K562 (cell line): Measurements from ENCODE around the gene ZDHHC24. TPM values are rescaled to one million over a fixed set of nuclear protein-coding genes. Genes with fewer than 3 reads are reported as not detected.

Experiments
- CAMTA2 ChIP-seq: fragments of 250-450 bp; sonication (Bioruptor Pico); conservative IDR thresholded peaks from 2 replicates; pipeline ENCODE4 v1.5.1; 2022
- CEBPG ChIP-seq, 3 experiments: fragments of 200-800 bp in 1 of 3; sonication (Bioruptor generic) in 1 of 3; sonication (generic) in 1 of 3; formaldehyde crosslinking in 1 of 3; IDR thresholded peaks in 2 of 3; conservative IDR thresholded peaks in 1 of 3; 2 replicates each; pipeline versions ENCODE4 v1.6.1 to v1.8.0; 2016 to 2022; ENCODE audit warnings: missing compliant biosample characterization in 2 of 3, missing genetic modification characterization in 2 of 3, mild to moderate bottlenecking in 1 of 3, missing genetic modification reagents in 1 of 3
- KDM5B ChIP-seq: fragments of 200-600 bp; sonication (generic); IDR thresholded peaks from 2 replicates; pipeline ENCODE4 v1.6.1; 2012; ENCODE audit warnings: low read depth, mild to moderate bottlenecking, moderate library complexity, low read length, control low read depth, inconsistent platforms; ENCODE audit not compliant: insufficient replicate concordance
- KHSRP ChIP-seq: fragments of 450-650 bp; IDR thresholded peaks from 2 replicates; pipeline ENCODE4 v1.6.1; 2017
- NR3C1 ChIP-seq: sonication (generic); formaldehyde crosslinking; IDR thresholded peaks from 2 replicates; pipeline ENCODE4 v1.8.1; 2022; ENCODE audit warnings: missing genetic modification reagents
- SMARCE1 ChIP-seq: fragments of 450-650 bp; IDR thresholded peaks from 2 replicates; pipeline ENCODE4 v1.7.1; 2016; ENCODE audit warnings: mild to moderate bottlenecking
- TBL1XR1 ChIP-seq, 2 experiments: IDR thresholded peaks; 2 replicates each; pipeline ENCODE4 v1.6.1; 2012; ENCODE audit warnings: improper control_type of control experiment in 2 of 2, low read length in 2 of 2, mild to moderate bottlenecking in 1 of 2
- TFAM ChIP-seq: fragments of 250-450 bp; sonication (Bioruptor Pico); conservative IDR thresholded peaks from 2 replicates; pipeline ENCODE4 v1.5.0; 2021; ENCODE audit warnings: mild to moderate bottlenecking, moderate library complexity
- ZBTB26 ChIP-seq: fragments of 450-650 bp; formaldehyde crosslinking; IDR thresholded peaks from 2 replicates; pipeline ENCODE4 v1.4.0; 2022; ENCODE audit warnings: missing genetic modification characterization
- ZFP36 ChIP-seq: fragments of 150-350 bp; IDR thresholded peaks from 2 replicates; pipeline ENCODE4 v1.6.1; 2018; ENCODE audit warnings: low read length, low read depth; ENCODE audit not compliant: partially characterized antibody
- ZNF197 ChIP-seq: fragments of 200-800 bp; sonication (Bioruptor generic); IDR thresholded peaks from 2 replicates; pipeline ENCODE4 v1.6.1; 2016; ENCODE audit warnings: low read depth, missing genetic modification characterization, missing compliant biosample characterization
- ZNF384 ChIP-seq: IDR thresholded peaks from 2 replicates; pipeline ENCODE4 v1.6.1; 2012; ENCODE audit warnings: low read depth, low read length, improper control_type of control experiment
- ZNF583 ChIP-seq: fragments of 250-450 bp; sonication (Bioruptor Pico); IDR thresholded peaks from 2 replicates; pipeline ENCODE4 v1.4.0; 2020
- ZNF589 ChIP-seq: fragments of 200-800 bp; sonication (Bioruptor generic); IDR thresholded peaks from 2 replicates; pipeline ENCODE4 v1.6.1; 2016; ENCODE audit warnings: low read depth, missing genetic modification characterization, missing compliant biosample characterization
- ZNF655 ChIP-seq: fragments of 250-450 bp; sonication (Bioruptor Pico); IDR thresholded peaks from 2 replicates; pipeline ENCODE4 v1.5.0; 2021
- ZNF778 ChIP-seq: fragments of 450-650 bp; formaldehyde crosslinking; IDR thresholded peaks from 2 replicates; pipeline ENCODE4 v1.4.0; 2020; ENCODE audit warnings: mild to moderate bottlenecking, moderate library complexity
- polyA plus RNA-seq, 8 experiments: library from polyadenylated mRNA; depleted of rRNA in 4 of 8; stranded (reverse) in 5 of 8; unstranded in 3 of 8; fragments of >200 nt; fragmentation: Nextera tagmentation in 2 of 8; fragmentation: Illumina TruSeq in 1 of 8; extraction: Ambion mirVana in 2 of 8; extraction: Trizol in 1 of 8; gene quantifications; 2 replicates each; pipeline versions ENCODE4 v1.2.1 to v1.2.3, GENCODE V29; 2011 to 2014; ENCODE audit warnings: inconsistent platforms in 1 of 8, missing spikeins in 1 of 8
- total RNA-seq, 7 experiments: library from RNA; depleted of rRNA in 6 of 7; stranded (reverse); fragments of >200 nt in 6 of 7; fragmentation: Illumina TruSeq in 2 of 7; extraction: Trizol in 2 of 7; gene quantifications; 2 replicates each; pipeline versions ENCODE4 v1.2.1 to v1.2.3, GENCODE V29; 2011 to 2021; ENCODE audit warnings: low replicate concordance in 1 of 7
- TF ChIP-seq, protein P1 (sequence below), 2 experiments: fragments of 450-650 bp; formaldehyde crosslinking in 1 of 2; IDR thresholded peaks; 2 replicates each; pipeline versions ENCODE4 v1.4.0 to v1.6.1; 2014 to 2020; ENCODE audit warnings: mild to moderate bottlenecking in 2 of 2, borderline replicate concordance in 1 of 2, low read depth in 1 of 2

The ZDHHC24 gene
- total and polyA plus RNA-seq, 9 of the 15 experiments (the other 6 are each of a cell fraction or from before 2014, with no cell fraction given): 0.45 to 11.2 (median 2.7) TPM

GRCh38 chr11:66510271-66510989 lies 35.4 kb downstream of the ZDHHC24 start, which contains the start of gene BBS1 (continued):
- TF ChIP-seq ZNF583 (CRISPR knock-in tag) (no peak), ZFP36 (no peak), SMARCE1 (no peak), CAMTA2 (no peak), CEBPG (CRISPR knock-in tag; IDR thresholded peaks at IDR 0.05) (no peak), CEBPG (tag; conservative IDR thresholded peaks at IDR 0.05 in 1 of 2, IDR thresholded peaks at IDR 0.05 in 1 of 2) (no peak), ZNF655 (CRISPR knock-in tag) (no peak), TBL1XR1 (IDR thresholded peaks at IDR 0.05; ENCODE audit: low read length in 2 of 2) (peak in 1 of 2 experiments; percentile 62; a peak in 1 of 4 replicates), NR3C1 (CRISPR knock-in tag) (no peak), ZNF778 (no peak), ZBTB26 (CRISPR knock-in tag) (no peak), ZNF384 (peak; percentile 27; the same call in 1 of the 2 replicates), ZNF589 (CRISPR knock-in tag) (no peak), ZNF197 (CRISPR knock-in tag) (no peak), KHSRP (no peak), TFAM (CRISPR knock-in tag) (no peak), KDM5B (peak; percentile 69)
- TF ChIP-seq, protein P1, sequence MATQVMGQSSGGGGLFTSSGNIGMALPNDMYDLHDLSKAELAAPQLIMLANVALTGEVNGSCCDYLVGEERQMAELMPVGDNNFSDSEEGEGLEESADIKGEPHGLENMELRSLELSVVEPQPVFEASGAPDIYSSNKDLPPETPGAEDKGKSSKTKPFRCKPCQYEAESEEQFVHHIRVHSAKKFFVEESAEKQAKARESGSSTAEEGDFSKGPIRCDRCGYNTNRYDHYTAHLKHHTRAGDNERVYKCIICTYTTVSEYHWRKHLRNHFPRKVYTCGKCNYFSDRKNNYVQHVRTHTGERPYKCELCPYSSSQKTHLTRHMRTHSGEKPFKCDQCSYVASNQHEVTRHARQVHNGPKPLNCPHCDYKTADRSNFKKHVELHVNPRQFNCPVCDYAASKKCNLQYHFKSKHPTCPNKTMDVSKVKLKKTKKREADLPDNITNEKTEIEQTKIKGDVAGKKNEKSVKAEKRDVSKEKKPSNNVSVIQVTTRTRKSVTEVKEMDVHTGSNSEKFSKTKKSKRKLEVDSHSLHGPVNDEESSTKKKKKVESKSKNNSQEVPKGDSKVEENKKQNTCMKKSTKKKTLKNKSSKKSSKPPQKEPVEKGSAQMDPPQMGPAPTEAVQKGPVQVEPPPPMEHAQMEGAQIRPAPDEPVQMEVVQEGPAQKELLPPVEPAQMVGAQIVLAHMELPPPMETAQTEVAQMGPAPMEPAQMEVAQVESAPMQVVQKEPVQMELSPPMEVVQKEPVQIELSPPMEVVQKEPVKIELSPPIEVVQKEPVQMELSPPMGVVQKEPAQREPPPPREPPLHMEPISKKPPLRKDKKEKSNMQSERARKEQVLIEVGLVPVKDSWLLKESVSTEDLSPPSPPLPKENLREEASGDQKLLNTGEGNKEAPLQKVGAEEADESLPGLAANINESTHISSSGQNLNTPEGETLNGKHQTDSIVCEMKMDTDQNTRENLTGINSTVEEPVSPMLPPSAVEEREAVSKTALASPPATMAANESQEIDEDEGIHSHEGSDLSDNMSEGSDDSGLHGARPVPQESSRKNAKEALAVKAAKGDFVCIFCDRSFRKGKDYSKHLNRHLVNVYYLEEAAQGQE (IDR thresholded peaks at IDR 0.05; ENCODE audit: borderline replicate concordance): no peak
- TF ChIP-seq, protein P1 (CRISPR knock-in tag; IDR thresholded peaks at IDR 0.05; ENCODE audit: low read depth): 0 out of 2 replicates have a peak, but pooled peaks have one; percentile 60
